Anterior cingulate cortex (tissue), 58 donors: ENCODE data around the gene COG5.

ENCODE experiments used
- DNase-seq, 58 donors: peaks; one replicate each; lab custom pipeline; 2025; lab: John Stamatoyannopoulos, UW

Gene COG5

DNA sequence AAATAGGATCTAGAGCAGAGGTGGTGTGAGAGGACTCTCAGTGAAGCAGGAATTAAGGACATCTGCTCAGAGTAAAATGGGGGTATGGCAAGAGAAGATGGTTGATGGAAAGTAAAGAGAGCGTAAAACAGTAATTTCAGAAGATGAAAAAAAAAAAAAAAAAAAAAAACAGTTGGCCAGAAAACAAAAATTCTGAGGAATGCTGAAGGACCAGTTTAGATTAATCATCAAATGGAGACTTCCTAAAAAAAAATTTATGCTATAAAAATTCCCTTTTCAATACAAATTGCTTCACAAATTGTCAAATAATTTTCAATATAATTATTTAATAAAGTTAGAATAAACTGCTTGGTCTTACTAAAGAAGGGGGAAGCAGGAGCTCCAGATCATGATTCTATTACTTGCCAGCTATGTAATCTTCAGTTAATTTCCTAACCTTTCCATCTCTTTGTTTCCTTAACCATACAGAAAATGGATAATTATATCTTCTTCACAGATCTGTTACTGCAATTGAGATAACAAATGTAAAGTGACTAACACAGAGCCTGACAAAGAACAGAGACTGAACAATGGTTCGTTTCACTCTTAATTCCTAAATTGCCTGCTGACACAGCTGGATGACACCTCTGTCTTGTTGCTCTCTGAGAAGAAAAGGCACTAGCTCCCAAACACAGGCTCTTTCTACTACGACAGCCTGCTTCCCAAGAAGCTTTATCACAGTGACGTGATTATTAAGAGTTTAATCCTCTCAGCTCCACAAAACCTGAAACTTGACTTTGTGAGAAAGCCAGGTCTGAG is 158.8 kb downstream of the COG5 start:
- peak in 1 of 58 donors; percentile 26 for DNase-seq

DNA sequence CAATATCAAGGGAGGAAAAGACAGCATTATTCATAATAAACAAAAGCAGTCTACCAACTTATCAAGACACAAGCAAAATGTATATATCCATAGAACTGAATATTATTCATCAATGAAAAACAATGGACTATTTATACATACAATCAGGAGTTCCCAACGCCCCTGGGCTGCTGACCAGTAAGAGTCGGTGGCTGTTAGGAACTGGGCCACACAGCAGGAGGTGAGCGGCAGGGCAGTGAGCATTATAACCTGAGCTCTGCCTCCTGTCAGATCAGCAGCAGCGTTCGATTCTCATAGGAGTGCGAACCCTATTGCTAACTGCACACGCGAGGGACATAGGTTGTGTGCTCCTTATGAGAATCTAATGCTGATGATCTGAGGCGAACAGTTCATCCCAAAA is 165.6 kb downstream of the COG5 start:
- no peak for DNase-seq

DNA sequence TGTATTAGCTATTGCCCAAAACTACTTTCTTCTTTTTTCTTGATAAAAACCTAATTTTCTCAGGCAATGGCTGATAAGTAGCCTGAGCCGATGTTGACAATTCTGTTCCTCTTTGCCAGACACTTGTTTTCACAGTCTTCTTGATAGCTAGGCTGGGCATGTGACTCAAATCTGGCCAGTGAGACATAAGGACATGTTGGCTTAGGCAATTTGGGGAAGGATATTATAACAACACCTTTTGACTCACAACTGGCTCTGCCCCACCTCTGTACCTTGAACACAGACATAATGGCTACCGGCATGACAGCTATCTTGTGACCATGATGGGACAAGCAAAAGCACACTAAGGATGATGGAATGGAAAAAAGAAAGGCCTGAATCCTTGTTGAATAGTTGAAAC is 166.7 kb downstream of the COG5 start:
- no peak for DNase-seq

GRCh38 chr7:107396081-107396480 is 167.6 kb downstream of the COG5 start:
- DNase-seq = no peak

GRCh38 chr7:107394831-107395230 is 168.9 kb downstream of the COG5 start:
- DNase-seq = no peak

DNA sequence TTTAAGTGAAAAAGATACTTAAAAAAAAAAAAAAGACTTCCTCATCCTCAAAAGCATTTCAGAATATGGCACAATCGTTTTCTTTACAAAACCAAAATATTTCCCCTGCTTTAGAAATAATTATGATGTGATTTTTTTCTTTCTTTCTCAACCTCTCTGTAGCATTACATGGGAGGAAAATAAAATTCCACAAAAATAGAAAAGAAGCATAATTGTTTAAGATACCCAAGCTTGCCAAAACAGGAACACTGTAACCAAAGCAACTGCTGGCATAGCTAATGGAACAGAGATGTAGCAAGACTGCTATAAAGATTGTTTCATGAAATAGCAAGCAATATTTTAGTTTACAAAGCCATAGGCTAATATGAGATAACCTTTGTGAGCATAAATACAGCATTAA is 169.4 kb downstream of the COG5 start:
- no peak for DNase-seq

- no peak for DNase-seq
Observed at GRCh38 chr7:107392830-107393229, 170.9 kb downstream of the COG5 start.

- DNase-seq = no peak
Observed at GRCh38 chr7:107390916-107391315, 172.8 kb downstream of the COG5 start.

DNA sequence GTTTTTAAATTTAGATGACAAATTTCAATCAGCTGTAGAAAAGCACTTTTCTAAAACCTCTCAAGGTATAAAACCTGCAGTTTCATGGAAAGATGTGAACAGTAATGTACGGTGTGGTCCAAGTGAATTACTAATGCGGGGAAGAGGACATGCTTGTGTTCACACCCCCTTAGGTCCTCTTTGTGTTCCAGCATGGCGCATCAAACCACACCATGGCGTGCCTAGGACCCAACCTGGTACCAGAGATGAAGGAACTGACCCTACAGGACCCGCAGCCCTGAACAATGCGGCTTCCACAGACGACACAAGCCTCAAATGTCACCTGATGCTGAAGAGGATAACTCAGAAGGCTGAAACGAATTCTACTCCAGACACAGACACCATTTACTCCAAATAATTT is 175.1 kb downstream of the COG5 start:
- DNase-seq = no peak

- DNase-seq = no peak
Observed at GRCh38 chr7:107387573-107388219, 176.0 kb downstream of the COG5 start.

DNA sequence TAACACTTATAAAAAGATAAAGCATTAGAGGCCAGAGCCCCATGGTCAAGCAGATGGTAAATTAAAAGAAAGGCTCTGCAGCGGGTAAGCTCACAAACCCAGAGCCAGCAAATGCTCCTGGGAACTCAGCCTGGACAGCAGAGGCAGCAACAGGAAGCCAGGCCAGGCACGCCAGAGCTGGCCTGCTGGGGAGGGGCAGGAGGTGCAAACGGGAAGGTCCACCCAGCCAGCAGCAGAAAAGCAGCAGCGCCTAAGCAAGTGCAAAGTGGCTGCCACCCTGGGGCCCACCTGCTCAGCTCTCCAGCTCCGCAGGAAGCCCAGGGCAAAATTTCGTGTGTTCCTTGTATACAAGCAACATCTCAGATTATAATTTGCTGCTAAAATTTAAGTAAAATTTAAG is 176.6 kb downstream of the COG5 start:
- DNase-seq = peak in 24 of 58 donors; percentile 1 to 31 (median 7)

- no peak for DNase-seq
Observed at GRCh38 chr7:107386548-107387102, 177.1 kb downstream of the COG5 start.

- DNase-seq = no peak
Observed at GRCh38 chr7:107384025-107384424, 179.7 kb downstream of the COG5 start.

DNA sequence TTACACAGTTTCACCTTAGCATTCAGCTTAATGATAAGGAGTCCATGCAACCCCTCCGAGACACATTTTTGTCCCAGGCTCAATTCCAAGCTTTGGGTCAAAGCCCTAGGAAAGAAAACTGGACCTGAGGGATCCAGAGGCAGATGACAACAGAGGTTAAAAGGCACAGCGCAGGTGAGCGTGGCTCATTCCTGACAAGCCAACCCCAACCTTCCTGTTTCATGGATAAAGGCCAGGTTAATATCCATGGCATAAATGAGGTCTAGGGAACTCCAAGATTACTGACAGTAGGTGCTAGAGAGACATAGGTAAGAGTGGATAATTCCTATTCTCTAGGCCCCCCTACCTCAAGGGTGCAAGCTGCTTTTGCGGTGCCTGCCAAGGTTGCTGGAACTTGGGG is 180.5 kb downstream of the COG5 start:
- DNase-seq = no peak

DNA sequence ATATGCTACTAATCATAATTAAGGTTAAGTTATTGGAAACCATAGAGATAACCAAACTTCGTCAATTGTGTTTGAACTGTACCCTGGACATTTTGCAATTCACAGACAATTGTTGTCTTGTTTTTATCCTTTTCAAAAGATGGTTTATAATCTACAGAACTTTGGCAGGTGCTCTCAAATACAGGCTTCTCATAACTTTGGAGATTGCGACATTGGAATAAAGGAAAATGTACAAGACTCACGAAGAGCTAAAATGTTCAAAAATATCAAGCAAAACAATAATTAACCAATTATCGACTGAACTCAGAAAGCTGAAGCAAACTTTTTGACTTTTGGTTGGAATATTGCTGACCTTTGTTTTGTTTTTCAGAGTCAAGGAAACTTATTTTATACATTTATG is 182.3 kb downstream of the COG5 start:
- no peak for DNase-seq

DNA sequence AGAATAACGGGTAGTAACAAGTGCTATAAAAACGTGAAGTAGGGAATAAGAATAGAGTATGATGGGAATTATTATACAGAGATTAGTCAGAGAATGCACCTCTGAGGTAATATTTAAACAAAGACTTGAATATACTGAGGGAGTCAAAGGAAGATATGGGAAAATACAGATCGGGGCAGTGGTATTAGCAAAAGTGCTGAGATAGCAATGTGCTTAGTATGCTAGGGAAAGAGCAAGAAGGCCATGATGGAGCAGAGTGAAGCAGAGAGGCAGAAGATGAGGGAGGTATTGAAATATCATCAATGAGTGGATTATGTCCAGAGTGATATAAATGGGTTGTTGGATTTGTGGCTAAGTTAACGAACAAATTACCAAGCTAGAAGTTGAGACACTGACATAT is 190.4 kb downstream of the COG5 start:
- DNase-seq = no peak

GRCh38 chr7:107372298-107372697 is 191.4 kb downstream of the COG5 start:
- no peak for DNase-seq

DNA sequence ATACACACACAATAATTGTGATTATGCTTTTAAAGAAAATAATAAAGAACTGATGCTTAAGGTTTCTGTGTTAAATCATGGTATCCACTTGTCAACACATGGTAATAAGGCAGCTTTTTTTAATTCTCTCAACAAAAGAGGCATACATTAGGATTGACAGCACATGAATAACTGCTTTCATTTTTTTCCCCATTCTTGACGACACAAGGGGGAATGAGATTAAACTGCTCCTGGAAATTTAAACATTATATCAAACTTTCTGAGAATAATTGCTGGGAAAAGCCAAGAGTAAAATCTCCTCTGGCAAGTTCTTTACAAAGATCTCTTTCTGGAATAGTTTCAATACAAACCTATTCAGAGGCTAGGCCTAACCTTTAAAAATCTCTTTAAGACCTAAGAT is 192.9 kb downstream of the COG5 start:
- no peak for DNase-seq

- DNase-seq = no peak
Observed at GRCh38 chr7:107364787-107365186, 198.9 kb downstream of the COG5 start.

- no peak for DNase-seq
Observed at GRCh38 chr7:107359520-107360316, 204.0 kb downstream of the COG5 start.

DNA sequence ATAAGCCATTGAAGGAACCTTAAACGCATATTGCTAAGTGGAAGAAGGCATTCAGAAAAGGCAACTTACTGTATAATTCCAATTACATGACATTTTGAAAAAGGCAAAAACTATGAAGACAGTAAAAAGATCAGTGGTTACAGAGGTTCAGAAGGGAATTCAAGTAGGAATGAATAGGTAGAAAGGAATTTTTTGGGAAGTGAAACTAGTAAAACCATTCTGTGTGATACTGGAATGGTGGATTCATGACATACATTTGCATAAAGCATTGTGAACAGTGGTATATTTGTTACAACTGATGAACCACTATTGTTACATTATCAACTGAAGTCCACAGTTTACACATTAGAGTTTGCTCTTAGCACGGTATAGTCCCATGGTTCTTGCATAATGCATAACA is 208.1 kb downstream of the COG5 start:
- no peak for DNase-seq
